Measurements from ENCODE around the gene MBNL3. TPM values are rescaled to one million over a fixed set of nuclear protein-coding genes. Genes with fewer than 3 reads are reported as not detected.

The MBNL3 gene
- 0.26 and 0.38 TPM in 2 replicates for total RNA-seq

GRCh38 chrX:132488819-132489577, at the start of gene MBNL3:
Gene MBNL3 (minus strand): TSS chrX:132489038. CDS start chrX:132439611, 49,427 bp downstream.
- peak in 1 of 2 donors; percentile 14 for DNase-seq (ENCODE audit: low read depth in 2 of 2)

GRCh38 chrX:132533409-132533808, 44.6 kb upstream of the MBNL3 start:
- no peak for DNase-seq (ENCODE audit: low read depth in 2 of 2)

- no peak for DNase-seq (ENCODE audit: low read depth in 2 of 2)
Measured at GRCh38 chrX:132532913-132533312, 44.1 kb upstream of the MBNL3 start.

DNA sequence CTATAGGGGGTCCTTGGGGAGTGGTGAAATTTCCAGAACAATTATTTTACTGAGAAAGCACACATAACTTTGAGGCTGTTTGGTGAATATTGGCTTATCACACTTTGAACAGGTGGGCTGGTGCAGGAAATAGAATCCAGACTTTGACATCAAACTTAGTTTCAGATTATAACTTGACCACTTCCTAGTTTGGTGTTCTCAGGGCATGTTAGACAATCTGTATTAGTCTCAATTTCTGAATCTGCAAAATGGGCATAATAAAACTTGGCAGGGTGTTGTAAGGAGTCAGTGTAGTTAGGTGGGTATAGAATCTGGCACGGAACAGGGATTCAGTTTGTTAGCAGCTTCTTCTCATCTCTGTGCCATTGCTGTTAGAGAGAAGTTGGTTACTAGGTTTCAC, 43.3 kb upstream of the MBNL3 start:
- DNase-seq (ENCODE audit: low read depth in 2 of 2): no peak

- DNase-seq (ENCODE audit: low read depth in 2 of 2): no peak
Measured at GRCh38 chrX:132520792-132521191, 32.0 kb upstream of the MBNL3 start.

DNA sequence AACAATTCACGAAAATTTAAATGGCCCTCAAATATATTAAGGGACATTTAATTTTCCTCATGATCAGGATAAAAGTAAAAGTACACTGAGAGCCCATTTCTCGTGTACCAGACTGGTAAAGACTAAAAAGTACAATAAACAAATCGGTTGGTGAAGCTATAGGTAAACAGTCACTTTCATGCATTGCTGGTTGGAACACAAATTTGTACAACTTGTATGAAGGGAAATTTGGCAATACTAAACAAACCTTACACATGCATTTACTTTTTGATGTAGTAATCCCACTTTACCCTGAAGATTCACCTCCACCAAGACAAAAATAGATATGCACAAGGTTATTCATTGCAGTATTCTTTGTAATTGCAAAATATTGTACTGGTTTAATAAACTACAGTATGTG, 31.4 kb upstream of the MBNL3 start:
- no peak for DNase-seq (ENCODE audit: low read depth in 2 of 2)

DNA sequence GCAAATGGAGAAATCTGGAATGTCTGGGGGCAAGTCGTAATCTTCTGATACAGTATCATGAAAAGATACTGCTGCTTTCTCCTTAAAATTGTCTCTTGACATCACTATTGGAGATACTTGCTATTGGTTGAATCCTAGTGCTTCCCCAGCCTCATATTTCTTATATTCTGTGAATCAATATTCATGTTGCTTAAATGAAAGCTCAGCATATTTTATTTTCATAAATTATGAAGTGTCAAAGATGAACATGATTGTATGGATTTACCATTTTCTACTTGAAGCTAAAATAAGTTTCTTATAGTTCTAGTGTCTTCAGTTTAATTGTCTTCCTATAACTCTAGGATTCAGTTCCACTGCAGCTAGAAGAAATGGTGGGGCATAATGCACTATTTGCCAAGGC, 29.6 kb upstream of the MBNL3 start:
- no peak for DNase-seq (ENCODE audit: low read depth in 2 of 2)

DNA sequence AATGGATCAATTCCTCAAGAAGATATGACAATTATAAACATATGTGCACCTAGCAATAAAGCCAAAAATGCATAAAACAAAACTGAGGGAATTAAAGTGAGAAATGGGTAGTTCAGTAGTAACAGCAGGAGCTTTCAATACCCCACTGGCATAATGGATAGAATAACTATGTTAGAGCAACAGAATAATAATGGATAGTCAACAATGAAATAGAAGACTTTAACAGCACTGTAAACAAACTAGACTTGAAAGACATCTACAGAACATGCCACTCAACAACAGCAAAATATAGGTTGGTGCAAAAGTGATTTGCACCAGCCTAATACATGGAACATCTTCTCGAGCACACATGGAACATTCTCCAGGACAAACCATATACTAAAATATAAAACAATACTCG, 20.0 kb upstream of the MBNL3 start:
- no peak for DNase-seq (ENCODE audit: low read depth in 2 of 2)

DNA sequence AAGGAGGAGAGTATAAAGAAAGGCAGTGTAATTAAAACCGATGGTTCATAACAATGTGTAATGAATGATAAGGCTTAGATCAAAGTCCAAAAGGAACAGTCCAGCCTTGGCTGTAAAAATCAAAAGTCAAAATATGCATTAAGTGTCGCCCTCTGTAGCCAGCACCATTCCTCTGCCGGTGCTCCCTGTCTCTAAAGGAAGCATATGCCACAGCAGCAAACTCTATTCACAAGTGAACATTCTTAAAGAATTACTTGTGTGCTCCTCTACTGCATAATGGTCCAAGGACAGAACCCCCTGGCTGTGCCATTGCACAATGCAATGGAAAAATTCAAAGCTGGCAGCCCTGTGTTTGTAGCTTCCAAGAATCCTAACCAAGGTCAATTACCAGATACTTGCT, 16.3 kb upstream of the MBNL3 start:
- no peak for DNase-seq (ENCODE audit: low read depth in 2 of 2)

GRCh38 chrX:132504417-132504816, 15.6 kb upstream of the MBNL3 start:
- DNase-seq (ENCODE audit: low read depth in 2 of 2): no peak

DNA sequence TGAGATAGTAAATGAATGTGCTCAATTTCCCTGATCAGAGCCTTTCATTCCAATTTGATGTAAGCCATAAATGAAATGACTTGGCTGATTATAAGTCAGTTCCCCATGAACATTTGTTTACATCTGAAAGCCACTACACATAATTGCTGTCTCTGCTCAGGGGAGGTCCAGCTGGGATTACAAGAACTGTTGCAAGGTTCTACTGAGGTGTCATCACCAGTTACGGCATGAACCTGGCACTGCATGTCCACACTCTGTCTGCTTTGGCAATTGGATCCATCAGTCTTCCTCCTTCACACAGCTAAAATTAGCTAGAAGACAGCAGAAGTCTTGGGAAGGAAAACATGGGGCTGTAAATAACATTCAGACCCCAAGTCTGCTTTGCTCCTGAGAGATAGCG, 12.8 kb upstream of the MBNL3 start:
- no peak for DNase-seq (ENCODE audit: low read depth in 2 of 2)

DNA sequence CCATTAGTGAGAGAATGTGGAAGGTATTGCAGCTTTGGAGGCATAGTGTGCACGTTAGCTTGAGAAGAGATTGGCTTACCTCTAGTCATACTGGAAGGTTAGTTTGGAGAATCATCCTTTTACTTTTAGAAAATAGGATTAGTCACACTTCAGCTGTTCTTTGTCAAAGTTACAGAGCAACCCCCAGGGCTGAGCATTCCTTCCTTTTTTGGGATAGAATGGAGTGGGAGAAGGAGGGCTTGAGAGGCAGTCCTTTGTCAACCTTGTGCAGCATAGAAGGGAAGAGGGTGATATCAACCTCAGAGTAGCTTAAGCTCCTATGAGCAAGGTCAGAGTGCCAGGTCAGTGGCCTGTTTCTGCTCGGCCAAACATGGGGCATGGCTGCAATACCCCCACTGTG, 8.6 kb upstream of the MBNL3 start:
- no peak for DNase-seq (ENCODE audit: low read depth in 2 of 2)

GRCh38 chrX:132493095-132493494, 4.3 kb upstream of the MBNL3 start:
- no peak for DNase-seq (ENCODE audit: low read depth in 2 of 2)

DNA sequence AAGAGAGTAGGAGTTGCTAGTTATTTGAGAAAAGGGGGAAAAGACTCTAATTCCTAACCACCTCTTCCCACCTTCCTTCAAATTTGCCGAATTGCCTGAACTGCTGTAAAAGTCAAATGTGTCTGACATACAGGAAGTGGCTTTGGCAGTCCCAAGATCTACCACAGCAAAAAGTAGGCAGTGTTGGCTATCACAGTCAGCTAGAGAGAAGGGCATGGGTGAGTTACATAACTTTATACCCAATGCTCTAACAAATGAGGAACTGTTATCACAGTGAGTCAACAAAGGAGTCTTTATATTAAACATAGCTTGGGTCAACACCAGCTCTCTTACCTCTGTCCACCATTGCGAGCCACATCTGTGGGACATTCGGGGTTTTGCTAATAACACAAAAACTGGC, 2.4 kb upstream of the MBNL3 start:
- no peak for DNase-seq (ENCODE audit: low read depth in 2 of 2)

- DNase-seq (ENCODE audit: low read depth in 2 of 2): peak in 1 of 2 donors; percentile 0
Measured at GRCh38 chrX:132489578-132490419, 961 bp upstream of the MBNL3 start.

GRCh38 chrX:132488180-132488705, 595 bp downstream of the MBNL3 start:
- DNase-seq (ENCODE audit: low read depth in 2 of 2): peak in 1 of 2 donors; percentile 6

DNA sequence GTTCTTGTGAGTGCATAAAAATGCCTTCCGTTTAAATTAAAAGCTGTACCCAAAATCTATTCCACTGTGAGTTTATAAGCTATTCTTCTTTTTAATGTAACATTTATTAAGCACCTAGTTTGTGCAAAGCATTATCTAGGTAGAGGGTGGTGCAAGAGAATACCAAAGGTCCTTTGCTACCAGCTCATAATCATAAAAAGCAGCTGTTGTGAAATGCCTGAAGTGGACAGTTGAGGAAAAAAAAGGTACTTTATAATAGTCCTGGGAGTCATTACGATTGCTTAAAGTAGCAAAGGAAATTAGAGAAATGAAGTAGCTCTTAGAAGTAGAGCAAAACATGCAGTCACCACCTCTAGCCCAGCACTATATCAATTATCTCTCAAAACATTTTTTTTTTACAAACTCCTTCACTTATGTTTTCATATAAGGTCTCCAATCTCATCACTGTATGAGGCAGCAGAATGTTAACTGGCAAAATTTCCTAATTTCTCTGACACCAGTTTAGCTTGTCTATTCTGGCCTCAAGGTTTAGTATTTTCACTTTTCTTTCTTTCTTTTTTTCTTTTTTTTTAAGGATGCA, 2.1 kb downstream of the MBNL3 start:
- DNase-seq (ENCODE audit: low read depth in 2 of 2): no peak

- no peak for DNase-seq (ENCODE audit: low read depth in 2 of 2)
Measured at GRCh38 chrX:132483951-132484350, 4.9 kb downstream of the MBNL3 start.

GRCh38 chrX:132483488-132483887, 5.3 kb downstream of the MBNL3 start:
- DNase-seq (ENCODE audit: low read depth in 2 of 2): no peak

- no peak for DNase-seq (ENCODE audit: low read depth in 2 of 2)
Measured at GRCh38 chrX:132482632-132483031, 6.2 kb downstream of the MBNL3 start.

- no peak for DNase-seq (ENCODE audit: low read depth in 2 of 2)
Measured at GRCh38 chrX:132481449-132481848, 7.4 kb downstream of the MBNL3 start.

GRCh38 chrX:132480581-132481203, 8.1 kb downstream of the MBNL3 start:
- DNase-seq (ENCODE audit: low read depth in 2 of 2): peak; percentile 51
